Dedifferentiated amniotic fluid mesenchymal stem cell (primary cell): Measurements from ENCODE around the gene FBXO15.

Source experiments
- DNase-seq: peaks from one replicate; pipeline ENCODE4 v3.0.0-alpha.2; 2016; ENCODE audit errors: extremely low spot score

Gene FBXO15

DNA sequence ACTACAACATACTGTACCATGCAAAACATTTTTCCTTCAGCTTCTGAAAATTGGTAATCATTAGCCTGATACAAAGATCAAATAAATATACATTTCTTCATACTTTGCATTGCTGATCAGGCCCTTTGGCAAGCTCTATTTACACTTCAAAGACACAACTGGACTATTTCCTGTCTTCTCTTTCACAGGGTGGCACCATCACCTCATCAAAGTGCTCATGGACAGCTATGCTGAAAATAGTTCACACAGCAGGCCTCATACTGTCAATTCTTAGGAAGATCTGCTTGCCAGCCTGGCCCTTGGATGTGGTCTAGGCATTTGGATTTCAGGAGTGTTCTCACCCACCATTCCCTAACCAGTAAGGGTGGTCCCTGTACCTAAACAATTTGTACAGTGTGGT is 33.9 kb downstream of the FBXO15 start:
- no peak for DNase-seq

DNA sequence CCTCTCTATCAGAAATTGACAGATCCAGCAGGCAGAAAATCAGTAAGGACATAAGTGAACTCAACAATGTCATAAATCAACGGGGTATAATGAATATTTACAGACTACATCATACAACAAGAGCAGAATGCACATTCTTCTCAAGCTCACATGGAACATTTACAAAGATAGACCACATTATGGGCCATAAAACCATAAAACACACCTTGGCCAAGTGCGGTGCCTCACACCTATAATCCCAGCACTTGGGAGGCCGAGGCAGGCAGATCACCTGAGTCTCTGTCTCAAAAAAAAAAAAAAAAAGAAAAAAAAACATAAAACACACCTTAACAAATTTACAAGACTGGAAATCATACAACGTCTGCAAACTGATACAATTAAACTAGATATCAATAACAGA is 36.7 kb downstream of the FBXO15 start:
- DNase-seq = no peak

DNA sequence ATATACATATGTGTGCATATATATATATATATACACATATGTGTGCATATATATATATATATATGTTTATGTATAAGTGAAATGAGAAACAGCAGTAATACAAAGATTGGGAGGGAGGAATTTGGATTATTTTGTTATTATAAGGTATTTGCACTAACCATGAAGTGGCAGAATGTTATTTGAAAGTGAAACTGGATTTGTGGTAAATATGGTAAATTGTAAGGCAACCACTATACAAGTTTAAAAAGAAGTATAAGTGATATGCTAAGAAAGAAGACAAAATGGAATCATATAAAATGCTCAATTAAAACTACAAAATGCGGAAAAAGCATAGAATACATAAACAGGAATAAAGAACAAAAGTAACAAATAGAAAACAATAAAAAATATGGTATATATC is 37.5 kb downstream of the FBXO15 start:
- DNase-seq = no peak

DNA sequence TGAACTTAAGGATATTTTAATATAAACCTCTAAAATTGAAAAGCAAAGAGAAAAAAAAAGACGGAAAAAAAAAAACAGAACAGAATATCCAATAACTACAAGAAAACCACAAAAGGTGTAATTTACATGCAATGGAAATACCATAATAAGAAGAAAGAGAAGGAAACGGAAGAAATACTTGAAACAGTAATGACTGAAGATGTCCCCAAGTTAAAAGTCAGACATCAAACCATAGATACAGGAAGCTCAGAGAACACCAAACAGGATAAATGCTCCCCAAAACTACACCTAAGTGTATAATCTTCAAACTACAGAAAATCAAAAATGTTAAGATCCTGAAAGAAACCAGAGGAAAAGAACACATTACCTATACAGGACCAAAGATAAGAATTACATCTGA is 39.2 kb downstream of the FBXO15 start:
- DNase-seq = no peak

DNA sequence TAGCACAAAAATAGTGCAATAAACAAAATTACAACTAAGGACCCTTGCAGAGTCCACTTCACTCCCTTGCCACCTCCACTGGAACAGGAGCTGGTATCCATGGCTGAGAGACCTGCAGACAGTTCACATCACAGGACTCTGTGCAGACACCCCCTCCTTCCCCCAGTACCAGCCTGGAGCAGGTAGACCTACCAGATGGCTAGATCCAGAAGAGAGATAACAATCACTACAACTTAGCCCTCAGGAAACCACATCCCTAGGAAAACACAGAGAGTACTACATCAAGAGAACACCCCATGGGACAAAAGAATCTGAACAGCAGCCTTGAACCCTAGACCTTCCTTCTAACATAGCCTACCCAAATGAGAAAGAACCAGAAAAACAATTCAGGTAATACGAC is 49.8 kb downstream of the FBXO15 start:
- DNase-seq = no peak

DNA sequence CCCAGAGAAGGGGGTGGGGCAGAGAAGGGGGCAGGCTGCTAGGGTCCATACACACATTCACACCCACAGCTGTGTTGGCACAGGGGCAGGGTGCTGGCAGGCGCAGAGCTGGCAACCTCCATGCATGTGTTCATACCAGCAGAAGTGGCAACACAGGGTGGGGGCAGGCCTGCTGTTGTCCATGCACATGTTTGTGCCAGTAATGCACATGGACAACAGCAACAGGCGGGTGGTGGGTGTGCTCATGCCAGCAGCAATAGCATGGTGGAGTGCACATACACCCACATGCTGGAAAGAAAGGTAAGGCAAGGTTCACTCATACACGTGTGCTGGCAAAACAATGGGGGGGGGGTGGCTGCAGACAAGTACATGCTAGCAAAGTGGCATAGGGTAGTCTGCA is 54.7 kb downstream of the FBXO15 start:
- no peak for DNase-seq

DNA sequence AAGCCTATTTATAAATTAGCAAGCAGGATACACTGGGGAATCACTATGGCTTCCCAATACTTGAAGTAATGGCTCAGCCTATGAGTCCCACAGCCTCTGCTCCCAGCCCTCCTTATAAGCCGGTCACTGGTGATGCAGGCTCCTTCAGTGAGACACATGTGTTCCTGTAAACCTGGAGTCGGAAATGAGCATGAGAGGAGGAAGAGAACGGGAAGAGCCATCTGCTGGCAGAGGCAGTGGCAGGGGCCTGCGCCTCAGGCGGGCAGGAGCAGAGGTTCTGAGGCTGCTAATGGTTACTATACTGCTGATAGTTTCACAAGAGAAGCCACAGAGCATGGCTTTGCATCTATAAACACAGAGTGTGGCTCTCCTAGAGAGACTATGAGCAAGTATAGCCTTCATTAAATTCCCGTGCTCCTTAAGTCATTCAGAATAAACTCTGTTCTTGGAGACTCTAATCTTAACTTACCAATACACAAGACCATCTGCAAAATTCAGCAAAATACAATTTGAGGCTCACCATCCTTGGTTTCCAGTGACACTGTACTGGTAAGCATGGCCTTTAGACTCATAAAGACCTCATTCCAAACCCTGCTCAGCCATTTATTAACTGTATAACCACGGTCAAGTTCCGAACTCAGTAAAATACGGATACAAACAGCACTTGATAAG is 63.3 kb downstream of the FBXO15 start:
- no peak for DNase-seq

DNA sequence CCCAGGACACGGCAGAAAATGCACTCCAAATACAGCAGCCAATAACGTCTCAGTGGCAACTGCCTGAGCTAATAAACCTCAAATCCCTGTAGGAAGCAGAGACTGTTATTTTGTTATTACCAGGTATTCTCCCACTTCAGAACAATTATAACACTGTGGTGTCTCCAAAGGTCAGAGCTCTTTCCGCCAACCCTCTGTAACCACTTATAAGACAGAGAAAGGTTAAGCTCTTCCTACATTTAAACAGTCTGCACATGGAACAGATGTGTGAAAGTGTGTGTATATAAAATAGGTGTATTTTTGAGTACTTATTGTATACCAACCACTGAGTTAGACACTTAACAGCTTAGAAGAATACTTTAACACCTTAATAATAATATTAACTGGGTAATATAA is 64.1 kb downstream of the FBXO15 start:
- DNase-seq = no peak

DNA sequence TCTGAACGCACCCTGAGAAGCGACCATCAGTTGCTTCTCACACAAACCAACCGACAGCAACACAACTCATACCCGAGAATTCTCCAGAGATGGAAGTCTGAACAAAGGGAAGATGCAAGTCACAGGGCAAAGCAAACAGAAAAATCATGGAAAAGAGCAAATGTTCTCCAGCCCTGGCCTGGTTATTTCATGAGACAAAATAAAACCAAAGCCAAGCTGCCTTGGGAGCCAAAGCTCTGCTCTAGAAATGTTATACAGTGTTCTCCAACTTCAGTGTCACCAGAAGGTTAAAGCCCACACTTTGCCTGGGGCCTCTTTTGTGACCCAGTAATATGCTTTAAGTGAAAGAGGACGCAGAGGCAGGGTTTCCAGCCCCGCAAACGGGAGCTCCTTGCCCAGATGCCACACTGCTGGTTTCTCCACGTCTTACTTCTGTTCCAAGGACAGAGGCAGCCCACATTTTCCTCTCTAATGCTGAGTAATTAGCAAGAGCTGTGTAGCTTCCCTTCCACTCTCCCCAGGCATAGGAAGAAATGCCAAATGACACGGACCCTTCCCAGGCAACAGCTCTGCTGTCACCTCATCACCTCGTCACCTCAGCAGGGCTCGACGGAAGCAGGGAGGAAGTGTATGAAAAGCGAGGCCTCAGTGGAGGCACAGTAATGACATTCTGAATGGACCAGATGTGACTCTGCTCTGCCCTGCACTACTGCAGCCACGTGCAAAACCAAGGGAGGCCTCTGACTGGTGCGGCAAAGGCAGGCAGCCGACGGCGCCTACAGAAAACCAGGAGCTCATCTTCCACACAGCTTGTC is 64.7 kb downstream of the FBXO15 start:
- DNase-seq = no peak

DNA sequence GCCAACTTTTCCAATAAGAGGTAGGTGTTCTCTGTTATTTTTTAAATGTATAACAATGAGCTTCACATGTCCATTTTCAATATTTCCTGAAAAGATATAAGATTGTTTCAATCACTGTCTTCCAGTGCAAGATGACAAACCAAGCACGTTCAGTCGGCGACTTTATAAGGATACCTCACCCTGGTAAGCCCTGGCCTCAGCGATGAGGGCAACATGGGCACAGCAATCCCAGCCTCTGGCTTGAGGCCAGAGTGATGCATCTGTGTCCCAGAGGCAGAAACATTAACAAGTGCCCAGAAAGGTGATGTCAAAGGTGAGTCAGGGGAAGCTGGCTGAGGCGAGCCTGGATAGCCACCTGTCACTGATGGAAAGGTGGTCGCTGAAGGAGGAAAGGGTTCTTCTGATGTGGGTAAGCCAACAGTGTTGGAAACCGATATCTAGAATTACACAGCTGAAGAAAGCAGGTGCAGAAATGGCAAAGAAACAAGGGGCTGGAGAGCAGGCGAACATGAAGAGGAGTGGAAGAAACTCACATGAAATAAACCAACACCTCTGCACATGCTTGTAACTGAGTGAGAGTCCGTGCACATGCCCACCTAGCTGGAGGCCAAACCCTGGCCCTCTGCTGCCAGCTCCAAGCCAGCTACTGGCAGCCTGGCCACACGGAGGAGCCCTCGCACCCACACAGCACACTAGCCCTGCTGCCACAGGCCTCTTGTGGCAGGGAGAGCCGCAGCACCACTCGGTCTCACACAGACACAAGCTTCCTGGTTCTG is 65.5 kb downstream of the FBXO15 start:
- no peak for DNase-seq

DNA sequence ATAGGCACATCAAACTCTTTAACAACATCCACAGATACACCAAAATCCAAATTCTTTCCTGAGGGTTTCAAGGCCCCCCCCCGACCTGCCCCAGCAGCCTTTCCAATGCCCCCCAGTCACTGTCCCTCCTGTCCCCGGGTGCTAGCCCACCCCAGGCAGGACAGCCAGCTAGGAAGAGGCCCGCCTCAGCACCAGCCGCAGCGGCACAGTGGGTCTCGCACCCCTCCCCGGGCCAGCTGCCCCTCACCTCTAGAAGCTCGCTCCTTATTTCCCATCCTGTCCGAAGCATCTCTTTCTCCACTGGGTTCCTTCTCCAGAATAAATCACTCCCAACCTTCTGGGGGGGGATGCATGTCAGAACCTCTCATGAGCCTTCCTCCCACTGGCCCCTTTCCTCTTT is 69.4 kb downstream of the FBXO15 start:
- no peak for DNase-seq

DNA sequence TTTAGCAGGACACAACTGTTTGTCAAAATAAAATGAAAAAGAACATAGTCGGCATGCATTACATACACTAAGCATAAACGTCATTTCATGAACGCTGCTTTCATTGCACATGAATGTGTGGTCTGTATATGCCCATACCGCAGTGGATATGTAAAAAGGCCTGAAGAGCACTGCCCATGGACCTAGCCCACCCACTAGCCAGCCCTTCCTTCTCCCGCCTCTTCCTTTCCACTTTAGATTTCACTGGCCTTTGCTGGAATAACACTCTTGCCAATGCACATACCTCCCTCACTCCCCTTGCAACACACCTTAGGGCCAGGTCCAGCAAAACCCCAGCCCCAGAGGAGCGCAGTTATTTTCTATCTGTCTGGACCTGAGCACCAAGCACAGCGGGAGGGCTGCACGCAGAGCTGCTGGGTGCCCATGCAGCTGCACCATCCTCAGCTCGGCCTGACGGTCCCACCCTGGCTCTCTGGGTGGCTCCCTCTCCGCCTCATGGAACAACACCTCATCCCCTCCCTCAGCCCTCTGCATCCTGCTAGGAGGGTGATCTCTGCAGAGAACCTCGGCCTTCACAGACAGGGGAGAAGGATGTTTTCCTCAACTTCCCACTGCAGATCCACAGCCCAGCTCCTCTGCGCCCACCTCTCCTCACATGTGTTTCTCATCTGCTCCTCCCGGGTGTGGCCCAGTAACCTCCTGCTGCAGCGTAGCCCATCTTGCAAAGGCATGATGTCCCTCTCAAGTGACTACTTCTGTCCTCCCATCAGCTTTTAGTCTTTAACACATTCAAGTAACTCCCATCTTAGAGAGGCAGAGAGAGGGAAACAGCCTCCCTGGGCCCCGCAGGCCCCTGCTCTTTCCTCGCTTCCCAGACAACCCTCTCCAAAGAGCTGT is 72.7 kb downstream of the FBXO15 start:
- DNase-seq = no peak

DNA sequence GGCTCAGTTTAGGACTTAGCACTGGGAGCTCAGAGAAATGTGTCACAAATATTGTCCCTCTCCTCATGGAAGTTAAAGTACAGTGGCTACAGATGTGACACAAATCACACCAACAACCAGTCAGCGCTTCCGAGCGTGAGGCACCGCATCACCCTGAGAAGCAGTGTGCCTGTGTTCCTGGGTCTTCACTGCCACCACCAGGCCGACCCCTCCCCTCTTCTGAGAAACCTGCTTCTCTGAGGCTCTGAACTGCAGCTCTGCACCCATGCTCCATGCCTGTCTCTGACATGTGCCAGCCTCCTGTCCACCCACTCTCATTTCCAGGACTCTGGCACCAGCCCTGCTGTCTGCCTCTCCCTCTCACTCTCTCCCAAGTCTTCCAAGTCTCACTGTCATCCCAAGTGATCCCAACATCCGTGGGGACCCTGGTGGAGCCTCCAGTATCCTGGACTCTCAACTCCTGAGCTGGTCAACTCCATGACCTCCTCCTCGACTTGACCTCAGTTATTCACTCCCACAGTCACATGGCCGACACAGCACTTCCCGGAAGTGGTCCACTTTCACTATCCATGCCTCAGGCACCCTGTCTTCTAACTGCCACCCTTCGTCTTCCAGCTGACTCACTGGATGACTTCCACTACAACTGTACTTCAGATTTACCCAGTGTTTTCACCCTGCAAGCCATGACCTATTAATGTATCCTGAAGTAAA is 73.5 kb downstream of the FBXO15 start:
- no peak for DNase-seq

DNA sequence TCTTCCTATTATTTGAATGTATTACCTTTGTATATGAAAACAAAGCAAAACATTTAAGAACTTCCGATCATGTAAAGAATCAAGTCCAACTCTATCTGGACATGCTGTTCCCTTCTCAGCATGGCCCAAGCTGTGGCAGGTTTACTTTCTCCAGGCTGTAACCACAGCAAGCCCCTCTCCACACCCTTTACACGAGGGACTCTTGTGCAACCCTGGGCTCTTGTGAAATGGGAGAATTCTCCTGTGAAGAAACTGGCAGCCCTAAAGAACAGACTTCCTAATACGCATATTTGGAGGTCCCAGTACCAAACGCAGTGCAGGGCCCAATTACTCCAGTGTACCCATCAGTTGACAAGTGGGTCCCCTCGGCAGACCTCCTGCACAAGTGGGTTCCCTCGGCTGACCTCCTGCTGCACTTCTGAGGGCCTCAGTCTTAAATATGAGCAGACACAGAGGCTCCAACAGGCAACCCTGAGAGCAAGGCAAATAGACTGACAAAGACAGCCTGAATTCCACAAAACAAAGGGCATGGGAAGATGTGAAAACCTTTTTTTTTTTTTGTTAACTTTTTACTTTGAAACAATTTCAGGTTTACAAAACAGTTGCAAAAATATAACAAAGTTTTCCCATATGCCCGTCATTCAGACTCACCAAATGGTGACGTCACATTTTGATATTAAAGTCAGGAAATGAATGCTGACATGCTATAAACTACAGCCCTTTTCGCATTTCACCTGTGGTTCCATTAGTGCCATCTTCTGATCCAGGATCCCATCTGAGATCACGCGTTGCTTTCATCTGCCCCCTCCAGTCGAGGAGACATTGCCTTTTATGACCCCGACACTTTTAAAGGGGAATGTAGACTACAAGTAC is 78.2 kb downstream of the FBXO15 start:
- no peak for DNase-seq

DNA sequence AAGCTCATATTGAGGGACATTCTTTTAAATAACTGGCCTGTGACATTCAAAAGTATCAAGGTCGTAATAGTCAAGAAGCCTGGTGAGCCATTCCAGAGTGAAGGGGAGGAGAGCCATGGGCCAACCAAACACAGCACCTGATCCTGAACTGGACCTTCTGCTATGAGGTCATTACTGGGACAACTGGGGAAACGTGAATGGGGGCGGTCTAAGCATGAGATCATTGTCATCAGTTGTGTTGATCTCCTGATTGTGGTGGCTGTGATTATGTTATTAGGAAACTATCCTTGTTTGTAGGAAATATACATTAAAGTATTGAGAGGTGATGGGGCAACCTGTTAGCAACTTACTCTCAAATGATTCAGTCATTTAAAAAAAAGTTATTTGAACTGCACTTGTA is 79.3 kb downstream of the FBXO15 start:
- DNase-seq = no peak

DNA sequence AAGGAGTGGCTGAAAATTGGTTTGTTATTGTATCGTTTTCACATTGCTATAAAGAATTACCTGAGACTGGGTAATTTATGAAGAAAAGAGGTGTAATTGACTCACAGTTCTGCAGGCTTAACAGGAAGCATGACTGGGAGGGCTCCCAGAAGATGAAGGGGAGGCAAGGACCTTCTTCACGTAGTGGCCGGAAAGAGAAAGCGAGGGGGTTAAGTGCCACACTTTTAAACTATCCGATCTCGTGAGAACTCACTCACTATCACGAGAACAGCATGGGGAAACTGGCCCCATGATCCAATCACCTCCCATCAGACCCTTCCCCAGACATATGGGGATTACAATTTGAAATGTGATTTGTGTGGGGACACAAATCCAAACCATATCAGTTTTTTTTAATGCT is 81.6 kb downstream of the FBXO15 start:
- DNase-seq = no peak

DNA sequence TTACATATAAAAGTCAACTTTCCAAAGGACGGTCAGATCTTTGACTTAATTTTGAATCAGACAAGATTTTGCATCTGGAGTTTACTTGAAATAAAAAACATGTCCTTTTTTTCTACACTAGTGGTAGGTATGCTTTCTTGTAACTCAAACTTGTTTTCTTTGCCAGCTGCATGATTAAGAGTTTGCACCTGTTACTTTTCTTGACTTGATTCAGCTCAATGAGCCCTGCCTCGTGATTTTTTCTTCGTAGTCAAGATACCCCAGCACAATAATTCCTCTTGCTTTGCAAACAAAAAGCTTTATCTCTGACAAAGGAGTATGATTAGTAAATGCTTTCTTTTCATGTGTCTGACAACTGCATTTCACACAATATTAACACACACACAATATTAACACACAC is 82.3 kb downstream of the FBXO15 start:
- DNase-seq = no peak

DNA sequence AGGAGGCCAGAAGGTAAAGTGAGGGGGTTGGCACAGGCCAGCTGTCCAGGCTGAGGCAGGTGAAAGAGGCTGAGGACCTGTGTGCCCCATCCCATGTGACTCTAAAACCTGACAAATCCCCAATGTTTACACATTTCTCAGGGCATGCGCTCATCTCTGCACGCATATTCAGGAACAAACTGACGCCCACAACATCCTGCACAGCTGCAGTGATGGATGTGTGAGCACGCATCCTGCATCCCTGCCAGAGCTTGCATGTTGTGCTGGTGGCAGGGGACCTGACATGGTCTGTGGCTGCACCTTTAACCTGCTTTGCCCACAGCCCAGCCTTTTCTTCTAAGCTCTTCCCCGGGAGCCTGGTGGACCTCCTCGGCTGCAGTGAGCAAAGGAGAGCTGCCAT is 83.1 kb downstream of the FBXO15 start:
- no peak for DNase-seq

DNA sequence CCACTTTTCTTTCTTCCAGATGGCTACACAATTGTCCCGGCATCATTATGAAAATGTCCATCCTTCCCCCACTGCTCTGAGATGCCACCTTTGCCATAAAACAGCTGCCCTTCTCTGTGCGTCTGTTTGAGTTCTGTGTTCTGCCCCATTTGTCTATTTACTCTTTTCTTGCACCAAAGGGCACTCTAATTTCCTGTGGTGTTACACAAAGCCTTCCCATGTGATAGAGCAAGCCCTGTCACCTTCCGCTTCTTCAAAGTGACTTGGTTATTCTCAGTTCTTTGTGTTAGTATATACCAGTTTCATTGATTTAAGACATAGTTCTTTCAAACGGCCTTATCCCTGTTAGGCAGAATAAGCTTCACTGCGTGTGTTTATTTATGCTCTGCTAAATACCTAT is 84.1 kb downstream of the FBXO15 start:
- DNase-seq = no peak

DNA sequence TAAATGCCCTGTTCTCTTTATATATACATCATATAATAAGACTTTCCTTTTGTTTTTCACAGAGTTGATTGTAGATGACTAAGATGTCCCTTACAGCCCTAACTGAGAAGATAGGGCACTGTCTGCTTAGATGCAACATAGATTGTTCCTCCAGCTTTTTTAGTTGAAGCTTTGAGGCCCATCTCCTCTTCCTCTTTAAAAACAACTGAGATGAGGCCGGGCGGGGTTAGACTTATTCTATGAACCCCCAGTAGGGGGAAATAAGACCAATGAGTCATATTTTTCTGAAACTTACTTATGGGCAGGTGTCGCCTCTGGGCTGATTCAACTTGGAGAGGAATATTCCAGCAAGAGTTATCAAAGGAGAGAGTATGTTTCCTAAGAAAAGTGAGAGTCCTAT is 84.6 kb downstream of the FBXO15 start:
- DNase-seq = no peak
